HG03280 (cell line): Measurements from ENCODE around the gene ABCG1.

Source experiments
- ATAC-seq: cut with Tn5 transposase; IDR thresholded peaks from one replicate; pipeline ENCODE4 v1.9.1; 2021; ENCODE audit warnings: mild to moderate bottlenecking, moderate library complexity; ENCODE audit not compliant: unreplicated experiment

Gene ABCG1

DNA sequence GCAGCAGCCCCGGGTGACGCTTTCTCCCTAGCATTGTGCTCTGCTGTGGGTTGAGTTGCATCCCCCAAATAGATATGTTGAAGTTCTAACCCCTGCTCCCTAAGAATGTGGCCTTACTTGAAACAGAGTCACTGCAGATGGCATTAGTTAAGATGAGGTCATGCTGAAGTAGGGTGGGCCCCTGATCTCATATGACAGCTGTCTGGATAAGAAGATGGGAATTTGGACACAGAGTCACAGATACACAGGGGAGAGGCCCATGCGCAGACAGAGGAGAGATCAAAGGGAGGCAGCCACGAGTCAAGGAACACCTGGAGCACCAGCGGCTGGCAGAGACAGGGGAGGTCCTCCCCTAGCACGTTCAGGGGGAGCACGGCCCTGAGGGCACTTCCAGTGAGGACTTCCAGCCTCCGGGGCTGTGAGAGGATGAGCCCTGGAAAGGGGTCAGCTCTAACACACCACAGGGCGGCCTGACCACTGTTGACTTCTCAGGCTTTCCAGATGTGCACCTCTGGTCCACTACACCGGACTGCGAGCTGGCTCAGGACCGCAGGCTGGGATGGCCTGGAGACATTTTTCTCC is 46.4 kb downstream of the ABCG1 start:
- no peak for ATAC-seq

GRCh38 chr21:42266971-42267556 is 48.1 kb downstream of the ABCG1 start:
- no peak for ATAC-seq

DNA sequence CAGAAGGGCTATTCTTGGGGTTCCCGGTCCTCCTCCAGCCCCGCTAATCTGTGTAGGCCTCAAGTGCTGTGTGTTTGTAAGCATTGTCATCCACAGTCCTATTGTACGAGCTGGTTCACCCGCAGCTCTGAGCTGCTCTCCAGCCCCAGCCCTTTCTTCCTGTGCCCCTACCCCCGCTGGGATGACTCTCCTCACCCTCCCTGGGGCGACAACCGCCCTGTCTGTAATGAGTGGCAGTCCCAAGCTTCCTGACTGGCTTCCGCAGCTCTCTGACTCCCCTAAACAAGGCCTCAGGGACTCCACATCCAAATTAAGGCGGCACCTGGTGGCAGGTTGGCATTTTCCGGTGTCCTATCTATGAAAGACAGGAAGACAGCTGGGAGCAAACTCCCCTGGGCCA is 50.4 kb downstream of the ABCG1 start:
- ATAC-seq, result no peak

DNA sequence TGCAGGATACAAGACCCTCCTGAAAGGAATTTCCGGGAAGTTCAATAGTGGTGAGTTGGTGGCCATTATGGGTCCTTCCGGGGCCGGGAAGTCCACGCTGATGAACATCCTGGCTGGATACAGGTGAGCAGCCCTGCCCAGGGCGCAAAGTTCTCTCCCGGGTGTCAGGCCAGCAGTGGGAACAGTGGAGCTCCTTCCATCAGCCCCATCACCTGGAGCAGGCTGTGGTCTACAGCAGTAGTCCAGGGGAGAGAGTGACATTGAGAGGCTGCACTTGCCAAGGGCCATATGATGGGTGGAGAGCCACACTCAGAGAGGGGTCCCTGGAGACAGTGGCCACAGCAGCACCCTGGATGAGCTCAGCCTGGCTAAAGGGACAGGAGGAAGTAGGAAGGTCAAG is 52.1 kb downstream of the ABCG1 start:
- ATAC-seq, result no peak

DNA sequence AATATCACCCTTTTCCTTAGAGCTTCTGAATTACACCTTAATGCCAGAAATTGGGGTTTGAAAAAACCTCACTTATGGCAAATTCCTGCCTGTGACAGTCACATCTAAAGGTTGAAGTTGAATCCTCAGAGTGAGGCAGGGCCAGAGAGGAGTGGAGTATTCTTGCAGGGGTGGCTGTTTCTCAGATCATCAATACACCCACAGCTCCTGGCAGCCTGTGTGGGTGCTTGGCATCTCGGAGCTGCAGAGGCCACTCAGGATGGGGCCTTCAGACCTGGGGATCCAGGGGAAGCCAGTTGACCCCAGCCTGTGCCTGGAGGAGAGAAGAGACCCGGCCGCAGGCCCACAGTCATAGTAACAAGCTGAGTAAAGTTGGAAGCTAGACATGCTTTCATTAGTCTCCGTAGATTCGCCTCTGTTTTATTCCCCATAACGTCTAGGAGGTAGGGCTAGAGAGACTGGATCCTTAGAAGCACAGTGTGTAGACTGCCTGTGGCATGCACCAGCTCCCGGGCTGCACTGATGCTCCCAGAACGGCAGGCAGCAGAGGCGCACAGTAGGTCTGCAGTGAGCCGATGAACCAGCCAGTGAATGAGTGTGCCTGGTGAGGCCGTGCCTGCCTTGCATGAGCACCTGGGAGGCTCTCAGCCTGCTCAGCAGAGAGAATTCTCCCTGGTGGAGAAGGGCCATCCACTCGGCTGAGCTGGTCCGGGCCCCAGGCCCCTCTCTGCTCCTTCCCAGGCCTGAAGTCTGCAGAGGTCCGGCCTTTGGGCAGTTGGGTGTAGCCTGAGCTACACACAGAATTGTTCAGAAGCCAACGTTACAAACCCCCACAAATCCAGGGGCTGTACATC is 53.4 kb downstream of the ABCG1 start:
- no peak for ATAC-seq

DNA sequence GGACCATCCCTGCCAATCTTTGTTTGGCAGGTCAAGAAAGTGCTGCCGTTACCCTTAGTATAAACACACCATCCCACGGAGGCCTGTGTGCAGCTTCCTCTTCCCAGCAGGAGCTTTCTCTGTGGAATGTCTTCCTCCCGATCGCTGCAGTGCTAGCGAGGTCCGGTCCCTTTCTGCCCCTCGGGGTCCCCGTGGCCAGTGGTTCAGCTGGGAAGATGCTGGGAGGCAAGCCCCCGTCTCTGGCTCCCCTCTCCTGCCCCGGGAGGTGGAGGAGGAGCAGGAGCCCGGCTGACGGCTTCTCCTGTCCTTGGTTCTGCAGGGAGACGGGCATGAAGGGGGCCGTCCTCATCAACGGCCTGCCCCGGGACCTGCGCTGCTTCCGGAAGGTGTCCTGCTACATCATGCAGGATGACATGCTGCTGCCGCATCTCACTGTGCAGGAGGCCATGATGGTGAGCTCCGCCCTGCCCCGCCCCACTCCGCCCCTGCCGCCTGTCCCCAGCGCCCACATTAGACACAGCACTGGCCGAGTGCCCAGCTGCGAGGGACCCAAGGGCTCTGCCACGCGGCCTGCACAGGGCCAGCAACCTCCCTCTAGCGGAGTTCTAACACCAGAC is 54.2 kb downstream of the ABCG1 start:
- ATAC-seq, result no peak

DNA sequence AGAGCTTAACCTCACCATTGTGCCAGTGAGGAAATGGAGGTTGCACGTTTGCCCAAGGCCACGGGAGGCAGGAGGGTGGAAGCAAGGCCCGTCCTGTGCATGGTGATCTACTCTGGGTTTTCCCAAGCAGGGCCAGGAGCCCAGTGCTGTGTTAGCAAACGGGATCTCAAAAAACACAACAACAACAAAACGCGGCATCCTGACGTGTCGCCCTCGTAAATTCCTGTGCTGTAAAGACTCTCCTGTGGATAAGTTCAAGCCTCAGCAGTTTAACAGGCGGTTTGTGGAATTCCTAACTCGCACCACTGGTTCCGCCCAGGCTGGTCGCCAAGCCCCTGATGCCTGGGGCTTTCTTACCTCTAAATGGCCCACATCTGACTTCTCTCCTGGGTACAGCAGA is 57.1 kb downstream of the ABCG1 start:
- ATAC-seq, result no peak

GRCh38 chr21:42276526-42277154 is 57.7 kb downstream of the ABCG1 start:
- no peak for ATAC-seq

DNA sequence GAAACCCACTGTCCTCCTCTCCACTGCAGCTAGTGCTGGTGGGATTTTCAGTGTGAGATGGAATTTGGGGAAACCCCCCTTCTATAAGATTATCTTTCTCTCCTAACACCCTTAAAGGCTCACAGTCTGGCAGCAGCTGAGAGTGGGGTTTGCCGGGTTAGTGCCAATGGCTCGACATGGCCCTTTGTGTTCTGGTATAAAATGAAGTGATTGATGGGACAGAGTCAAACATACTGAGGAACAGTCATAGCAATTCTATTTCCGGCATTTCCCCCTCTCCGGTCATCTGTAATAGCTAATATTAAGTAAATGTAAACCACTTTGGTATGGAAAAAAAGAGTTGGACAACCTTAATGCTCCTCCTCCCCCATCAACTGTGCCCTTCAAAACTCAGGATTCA is 58.7 kb downstream of the ABCG1 start:
- ATAC-seq, result no peak

DNA sequence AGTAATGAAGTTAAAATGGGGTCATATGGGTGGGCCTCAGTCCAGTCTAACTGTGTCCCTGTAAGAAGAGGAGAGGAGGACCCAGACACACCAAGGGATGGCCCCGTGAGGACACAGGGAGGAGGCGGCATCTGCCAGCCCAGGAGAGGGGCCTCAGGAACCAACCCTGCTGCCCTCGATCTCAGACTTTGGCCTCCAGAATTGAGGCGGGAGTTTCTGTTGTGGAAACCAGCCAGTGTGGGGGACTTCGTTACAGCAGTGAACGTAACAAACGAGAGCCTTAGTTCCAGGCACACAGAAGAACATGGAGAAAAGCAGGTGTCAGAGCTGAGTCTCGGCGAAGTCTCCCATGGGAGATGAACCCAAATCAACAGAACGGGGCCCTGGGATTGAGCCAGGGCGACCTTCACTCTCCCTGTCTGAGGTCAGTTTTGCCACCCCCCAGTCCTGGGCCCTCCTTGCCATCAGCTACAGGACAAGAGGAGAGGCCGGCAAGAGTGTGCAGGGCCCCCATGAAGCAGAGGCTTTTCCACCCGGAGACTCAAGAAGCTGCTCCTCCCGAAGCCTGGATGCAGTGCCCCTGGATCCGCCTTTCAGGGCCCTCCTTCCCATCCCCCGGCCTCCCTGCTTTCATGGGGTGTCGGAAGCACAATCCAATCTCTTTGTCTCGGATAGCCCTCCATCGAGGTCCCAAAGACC is 59.7 kb downstream of the ABCG1 start:
- ATAC-seq, result no peak

- ATAC-seq, result no peak
Measured at GRCh38 chr21:42279341-42279871, 60.5 kb downstream of the ABCG1 start.

GRCh38 chr21:42279888-42280287 is 60.9 kb downstream of the ABCG1 start:
- ATAC-seq, result no peak

DNA sequence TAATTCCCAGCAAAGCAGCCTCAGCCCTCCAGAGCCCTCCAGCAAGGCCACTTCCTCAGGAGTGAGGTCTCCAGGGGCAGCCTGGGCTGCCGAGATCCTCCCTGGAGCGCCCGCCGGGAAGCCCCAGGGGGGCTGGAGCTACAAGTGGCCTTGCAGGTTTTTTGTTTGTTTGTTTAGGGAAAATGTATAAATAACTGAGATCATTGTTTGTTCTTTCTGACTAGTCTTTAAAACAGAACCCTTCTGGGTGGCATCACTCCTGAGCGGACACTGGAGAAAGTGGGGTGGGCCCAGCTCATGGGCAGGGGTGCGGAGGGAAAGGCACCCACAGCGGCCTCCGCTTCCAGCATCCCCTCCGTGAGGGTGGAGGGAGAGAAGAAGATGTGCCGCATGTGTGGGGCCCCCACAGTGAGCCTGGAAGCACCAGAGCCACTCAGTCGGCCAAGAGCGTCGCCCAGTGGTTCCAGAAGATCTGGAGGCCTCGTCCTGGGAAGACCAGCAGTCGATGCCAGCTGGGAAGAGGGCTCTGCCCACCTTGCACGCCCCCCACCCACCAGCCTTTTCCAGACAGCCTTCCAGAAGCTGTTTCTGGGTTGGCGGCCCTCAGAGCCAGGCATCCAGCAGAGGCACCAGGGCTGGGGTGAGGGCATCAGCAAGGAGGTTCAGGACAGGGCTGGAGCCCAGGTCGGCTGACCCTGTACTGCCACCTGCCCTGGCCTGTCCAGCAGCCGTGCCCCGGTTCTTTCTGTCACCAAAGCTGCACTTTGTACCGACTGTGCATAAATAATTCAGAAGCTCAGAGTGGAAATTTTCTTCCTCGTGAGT is 61.6 kb downstream of the ABCG1 start:
- ATAC-seq, result no peak

- no peak for ATAC-seq
Measured at GRCh38 chr21:42281181-42281680, 62.3 kb downstream of the ABCG1 start.

GRCh38 chr21:42282021-42282420 is 63.1 kb downstream of the ABCG1 start:
- ATAC-seq, result no peak

DNA sequence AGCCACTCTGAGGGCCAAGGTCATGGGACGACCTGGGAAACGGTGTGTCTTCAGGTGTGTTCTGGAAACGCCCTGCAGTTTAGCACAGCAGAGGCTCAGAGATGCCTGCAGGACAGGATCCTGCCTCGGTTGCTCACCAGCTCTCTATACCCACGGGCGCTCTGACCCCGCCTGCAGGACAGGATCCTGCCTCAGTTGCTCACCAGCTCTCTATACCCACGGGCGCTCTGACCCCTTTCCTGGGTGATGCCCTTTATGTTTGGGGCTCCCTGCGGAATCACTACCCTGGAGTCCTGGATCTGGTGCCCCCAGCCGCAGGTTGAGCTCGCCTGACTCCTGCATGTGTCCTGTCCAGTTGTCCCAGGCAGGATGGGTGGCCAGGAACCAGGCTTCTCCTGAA is 63.8 kb downstream of the ABCG1 start:
- ATAC-seq, result no peak

DNA sequence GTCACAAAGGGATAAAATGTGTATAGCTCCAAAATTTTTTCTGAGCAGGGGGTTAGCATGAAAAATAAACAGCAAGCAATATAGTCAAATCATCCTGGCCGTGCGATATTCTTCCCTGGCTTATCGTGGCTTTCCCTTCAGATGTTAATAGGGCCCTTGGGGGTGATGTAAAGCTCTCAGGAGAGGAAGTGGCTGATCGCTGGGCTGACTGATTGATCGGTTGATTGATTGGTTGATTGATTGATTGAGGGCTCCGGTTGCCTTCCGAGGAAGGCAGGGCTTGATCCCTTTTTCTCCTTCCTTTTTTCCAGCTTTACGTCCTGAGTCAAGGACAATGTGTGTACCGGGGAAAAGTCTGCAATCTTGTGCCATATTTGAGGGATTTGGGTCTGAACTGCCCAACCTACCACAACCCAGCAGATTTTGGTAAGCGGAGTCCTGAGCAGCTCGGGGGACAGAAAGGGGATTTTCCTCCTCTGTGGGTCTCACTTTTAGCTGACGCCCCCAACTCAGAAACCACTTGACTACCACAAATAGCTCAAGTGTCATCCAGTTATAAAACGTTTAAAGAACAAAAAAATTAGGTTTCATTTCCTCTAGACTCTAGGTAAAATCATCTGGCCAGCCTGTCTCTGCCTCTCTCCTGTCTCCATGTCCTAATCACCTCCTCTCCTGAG is 66.8 kb downstream of the ABCG1 start:
- no peak for ATAC-seq

DNA sequence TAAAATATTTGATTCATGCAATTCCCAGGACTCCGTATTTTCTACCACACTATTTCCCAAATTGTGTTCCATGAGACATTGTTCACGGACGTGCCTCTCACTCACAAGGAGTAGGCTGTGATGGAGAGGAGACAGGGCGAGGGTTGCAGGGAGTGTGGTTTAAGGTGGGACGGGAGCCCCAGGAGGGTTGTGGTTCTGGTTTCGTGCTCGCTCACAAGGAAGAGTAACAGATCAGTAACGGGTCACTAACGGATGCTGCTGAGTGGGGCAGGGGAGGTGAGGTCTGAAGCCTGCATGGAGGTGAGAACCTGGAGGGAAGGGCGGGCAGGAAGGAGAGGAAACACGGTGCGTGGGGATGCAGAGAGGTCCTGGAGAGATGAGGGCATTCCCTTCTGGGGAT is 67.5 kb downstream of the ABCG1 start:
- no peak for ATAC-seq
